Iris pigment epithelial cell (primary cell): ENCODE data around the gene MS4A3.
"Not testable (repeated sequence)": the region's sequence is repeated elsewhere in the genome, so short reads cannot be mapped to it uniquely, and the experiment has no call there.

Experiments used
- DNase-seq: peaks from one replicate; pipeline ENCODE4 v3.0.0-alpha.2; 2011; ENCODE audit warnings: low read depth

The MS4A3 gene

GRCh38 chr11:60056349-60056969 lies at the start of gene MS4A3:
MS4A3 (plus strand) TSS chr11:60056665; CDS start chr11:60061161, 4,496 bp downstream.
- DNase-seq, result no peak

- no peak for DNase-seq
Measured at GRCh38 chr11:60016881-60017280, 39.6 kb upstream of the MS4A3 start, which contains the start of gene OOSP4B. OOSP4B (plus strand) TSS chr11:60017181.

- no peak for DNase-seq
Measured at GRCh38 chr11:60018058-60018457, 38.4 kb upstream of the MS4A3 start.

GRCh38 chr11:60020376-60020775 lies 36.1 kb upstream of the MS4A3 start:
- not testable (repeated sequence) for DNase-seq

- DNase-seq, result no peak
Measured at GRCh38 chr11:60029015-60029632, 27.3 kb upstream of the MS4A3 start.

GRCh38 chr11:60040109-60040508 lies 16.4 kb upstream of the MS4A3 start, which contains the start of gene OOSP2:
OOSP2 (plus strand) TSS chr11:60040409; CDS start chr11:60040460, 51 bp downstream.
- DNase-seq, result no peak

GRCh38 chr11:60050422-60050821 lies 6.0 kb upstream of the MS4A3 start:
- not testable (repeated sequence) for DNase-seq

GRCh38 chr11:60050839-60051238 lies 5.6 kb upstream of the MS4A3 start:
- not testable (repeated sequence) for DNase-seq

- DNase-seq, result no peak
Measured at GRCh38 chr11:60059052-60059451, 2.6 kb downstream of the MS4A3 start.

- DNase-seq, result no peak
Measured at GRCh38 chr11:60059521-60060240, 3.2 kb downstream of the MS4A3 start.

GRCh38 chr11:60064111-60064510 lies 7.6 kb downstream of the MS4A3 start:
- DNase-seq, result no peak

- no peak for DNase-seq
Measured at GRCh38 chr11:60065801-60066200, 9.3 kb downstream of the MS4A3 start.

- no peak for DNase-seq
Measured at GRCh38 chr11:60069450-60069849, 13.0 kb downstream of the MS4A3 start.

GRCh38 chr11:60071644-60072043 lies 15.2 kb downstream of the MS4A3 start:
- DNase-seq, result not testable (repeated sequence)

GRCh38 chr11:60077216-60077817 lies 20.9 kb downstream of the MS4A3 start:
- no peak for DNase-seq

GRCh38 chr11:60077981-60078380 lies 21.5 kb downstream of the MS4A3 start:
- no peak for DNase-seq

GRCh38 chr11:60078745-60079144 lies 22.3 kb downstream of the MS4A3 start:
- no peak for DNase-seq

- DNase-seq, result no peak
Measured at GRCh38 chr11:60080535-60080934, 24.1 kb downstream of the MS4A3 start.

- DNase-seq, result no peak
Measured at GRCh38 chr11:60084631-60085273, 28.3 kb downstream of the MS4A3 start.

GRCh38 chr11:60085909-60086308 lies 29.4 kb downstream of the MS4A3 start:
- DNase-seq, result no peak

GRCh38 chr11:60087239-60087638 lies 30.8 kb downstream of the MS4A3 start:
- no peak for DNase-seq

- no peak for DNase-seq
Measured at GRCh38 chr11:60088364-60088763, 31.9 kb downstream of the MS4A3 start, which contains the start of gene MS4A2. MS4A2 (plus strand) TSS chr11:60088664; CDS start chr11:60088766, 102 bp downstream.
